Neutrophil (primary cell): ENCODE measurements around the gene NBAS.

Experiments used
- H3K27ac ChIP-seq: fragments of 200-600 bp; sonication (generic); 2 replicates; pipeline ENCODE4 v1.5.1; 2016; ENCODE audit warnings: mild to moderate bottlenecking, moderate library complexity
- H3K27me3 ChIP-seq: fragments of 200-600 bp; sonication (generic); 2 replicates; pipeline ENCODE4 v1.6.0; 2016; ENCODE audit warnings: mild to moderate bottlenecking
- H3K36me3 ChIP-seq: fragments of 200-600 bp; sonication (generic); 2 replicates; pipeline ENCODE4 v1.5.1; 2017
- H3K4me1 ChIP-seq, 2 experiments: fragments of 200-600 bp in 1 of 2; sonication (generic) in 1 of 2; 1 replicate in 1 of 2; 2 replicates in 1 of 2; pipeline versions ENCODE4 v1.5.1 to v1.6.1; 2013 to 2016; ENCODE audit warnings: low read depth in 1 of 2, low read length in 1 of 2, mild to moderate bottlenecking in 1 of 2, moderate library complexity in 1 of 2; ENCODE audit not compliant: control insufficient read depth in 1 of 2, insufficient read depth in 1 of 2
- H3K4me3 ChIP-seq, 2 experiments: fragments of 200-600 bp in 1 of 2; sonication (generic) in 1 of 2; 1 replicate in 1 of 2; 2 replicates in 1 of 2; pipeline ENCODE4 v1.5.1; 2013 to 2016; ENCODE audit warnings: low read depth in 1 of 2, low read length in 1 of 2, mild to moderate bottlenecking in 1 of 2, moderate library complexity in 1 of 2
- H3K9me3 ChIP-seq: fragments of 200-600 bp; sonication (generic); 2 replicates; pipeline ENCODE4 v1.5.1; 2016
- TF ChIP-seq, protein P1 (sequence below): fragments of 200-600 bp; sonication (generic); IDR thresholded peaks from 2 replicates; pipeline ENCODE4 v1.5.1; 2016; ENCODE audit warnings: antibody characterized with exemption

NBAS gene

DNA sequence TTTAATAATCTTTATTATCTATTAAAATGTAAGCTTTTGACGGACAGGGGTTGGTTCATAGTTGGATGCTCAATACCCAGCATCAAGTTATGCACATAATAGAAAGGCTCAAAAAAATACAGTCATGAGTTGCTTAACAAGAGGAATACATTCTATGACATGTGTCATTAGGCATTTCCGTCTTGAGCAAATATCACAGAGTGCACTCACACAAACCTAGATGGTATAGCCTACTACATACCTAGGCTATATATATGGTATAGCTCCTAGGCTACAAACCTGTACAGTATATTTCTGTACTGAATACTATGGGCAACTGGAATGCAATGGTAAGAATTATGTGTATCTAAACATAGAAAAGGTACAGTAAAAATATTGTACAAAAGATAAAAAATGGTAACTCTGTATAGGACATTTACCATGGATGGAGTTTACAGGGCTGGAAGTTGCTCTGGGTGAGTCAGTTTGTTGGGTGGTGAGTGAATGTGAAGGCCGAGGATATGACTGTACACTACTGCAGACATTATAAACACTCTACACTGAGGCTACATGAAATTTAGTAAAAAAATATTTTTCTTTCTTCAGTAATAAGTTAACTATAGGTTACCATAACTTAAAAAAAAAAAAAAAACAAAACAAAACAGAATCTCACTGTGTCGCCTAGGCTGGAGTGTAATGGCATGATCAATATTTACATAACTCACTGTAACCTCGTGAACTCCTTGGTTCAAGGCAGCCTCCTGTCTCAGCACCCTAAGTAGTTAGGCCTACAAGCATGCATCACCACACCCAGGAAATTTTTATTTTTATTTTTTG is 201.2 kb downstream of the NBAS start:
- Histone ChIP-seq H3K36me3 (peaks cover 13% of the 10 kb centered on the region), H3K27ac (no peak overlapping the region), H3K27me3 (no peaks in the 10 kb centered on the region), H3K9me3 (no peaks in the 10 kb centered on the region), H3K4me1 (peaks cover 0 to 3% of the 10 kb centered on the region in 2 experiments), H3K4me3 (no peak overlapping the region)
- TF ChIP-seq, protein P1, sequence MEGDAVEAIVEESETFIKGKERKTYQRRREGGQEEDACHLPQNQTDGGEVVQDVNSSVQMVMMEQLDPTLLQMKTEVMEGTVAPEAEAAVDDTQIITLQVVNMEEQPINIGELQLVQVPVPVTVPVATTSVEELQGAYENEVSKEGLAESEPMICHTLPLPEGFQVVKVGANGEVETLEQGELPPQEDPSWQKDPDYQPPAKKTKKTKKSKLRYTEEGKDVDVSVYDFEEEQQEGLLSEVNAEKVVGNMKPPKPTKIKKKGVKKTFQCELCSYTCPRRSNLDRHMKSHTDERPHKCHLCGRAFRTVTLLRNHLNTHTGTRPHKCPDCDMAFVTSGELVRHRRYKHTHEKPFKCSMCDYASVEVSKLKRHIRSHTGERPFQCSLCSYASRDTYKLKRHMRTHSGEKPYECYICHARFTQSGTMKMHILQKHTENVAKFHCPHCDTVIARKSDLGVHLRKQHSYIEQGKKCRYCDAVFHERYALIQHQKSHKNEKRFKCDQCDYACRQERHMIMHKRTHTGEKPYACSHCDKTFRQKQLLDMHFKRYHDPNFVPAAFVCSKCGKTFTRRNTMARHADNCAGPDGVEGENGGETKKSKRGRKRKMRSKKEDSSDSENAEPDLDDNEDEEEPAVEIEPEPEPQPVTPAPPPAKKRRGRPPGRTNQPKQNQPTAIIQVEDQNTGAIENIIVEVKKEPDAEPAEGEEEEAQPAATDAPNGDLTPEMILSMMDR, result no peak

DNA sequence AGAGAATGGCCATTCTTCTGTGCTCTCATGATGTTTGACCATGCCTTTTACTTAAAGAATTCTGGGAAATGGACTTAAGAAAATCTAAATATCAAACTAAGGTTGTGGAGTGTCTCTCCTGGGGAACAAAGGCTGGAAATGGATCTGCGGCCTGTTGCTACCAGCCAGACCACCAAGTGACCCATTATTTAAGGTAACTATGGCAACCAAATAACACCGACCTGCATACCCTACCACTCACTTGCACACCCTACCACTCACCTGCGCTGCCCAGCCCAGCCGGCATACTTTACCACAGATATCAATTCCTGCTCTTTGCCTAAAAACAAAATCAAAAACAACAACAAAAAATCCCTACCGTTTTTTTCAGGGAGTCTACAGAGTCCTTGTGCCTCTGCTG is 203.2 kb downstream of the NBAS start:
- peaks cover 0 to 3% of the 10 kb centered on the region in 2 experiments for H3K4me1 ChIP-seq
- TF ChIP-seq, protein P1, result no peak
- H3K27ac ChIP-seq, result no peak overlapping the region
- peaks cover 9% of the 10 kb centered on the region for H3K36me3 ChIP-seq
- no peaks in the 10 kb centered on the region for H3K9me3 ChIP-seq
- H3K27me3 ChIP-seq, result no peaks in the 10 kb centered on the region
- no peak overlapping the region for H3K4me3 ChIP-seq

DNA sequence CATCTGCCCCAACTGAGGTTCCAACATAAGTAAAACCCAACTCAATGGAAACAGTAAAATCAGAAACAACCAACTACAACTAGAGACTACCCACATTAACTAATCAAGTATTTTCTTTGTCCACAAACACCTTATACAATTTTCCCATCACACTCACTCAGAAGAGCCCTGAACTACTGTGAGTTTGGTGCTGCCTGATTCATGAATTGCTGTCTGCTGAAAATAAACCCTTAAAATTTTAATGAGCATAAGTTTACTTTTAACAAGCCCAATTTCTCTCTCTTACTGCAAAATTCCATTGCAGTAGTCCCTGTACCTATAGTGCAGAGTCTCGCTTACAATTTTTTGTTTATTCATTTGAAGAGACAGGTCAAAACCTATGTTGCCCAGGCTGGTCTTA is 203.9 kb downstream of the NBAS start:
- H3K4me3 ChIP-seq, result no peak overlapping the region
- peaks cover 0 to 3% of the 10 kb centered on the region in 2 experiments for H3K4me1 ChIP-seq
- TF ChIP-seq, protein P1, result no peak
- H3K27me3 ChIP-seq, result no peaks in the 10 kb centered on the region
- H3K9me3 ChIP-seq, result no peaks in the 10 kb centered on the region
- peaks cover 9% of the 10 kb centered on the region for H3K36me3 ChIP-seq
- H3K27ac ChIP-seq, result no peak overlapping the region

DNA sequence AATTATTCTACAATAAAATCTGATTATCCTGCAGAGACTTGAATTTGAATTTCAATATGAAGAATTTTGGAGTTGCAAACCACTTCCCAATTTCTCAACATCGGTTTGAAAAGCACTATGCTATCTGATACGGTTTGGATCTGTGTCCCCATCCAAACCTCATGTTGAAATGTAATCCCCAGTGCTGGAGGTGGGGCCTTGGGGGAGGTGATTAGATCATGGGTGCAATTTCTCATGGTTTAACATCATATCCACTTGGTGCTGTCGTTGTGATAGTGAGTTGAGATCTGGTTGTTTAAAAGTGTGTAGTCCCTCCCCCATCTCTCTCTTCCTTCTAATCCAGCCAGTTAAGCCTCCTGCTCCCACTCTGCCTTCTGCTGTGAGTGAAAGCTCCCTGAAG is 205.7 kb downstream of the NBAS start:
- Histone ChIP-seq H3K4me1 (peaks cover 0 to 3% of the 10 kb centered on the region in 2 experiments), H3K9me3 (no peaks in the 10 kb centered on the region), H3K4me3 (no peak overlapping the region), H3K27ac (no peak overlapping the region), H3K36me3 (peaks cover 6% of the 10 kb centered on the region), H3K27me3 (no peaks in the 10 kb centered on the region)
- TF ChIP-seq, protein P1, result no peak

DNA sequence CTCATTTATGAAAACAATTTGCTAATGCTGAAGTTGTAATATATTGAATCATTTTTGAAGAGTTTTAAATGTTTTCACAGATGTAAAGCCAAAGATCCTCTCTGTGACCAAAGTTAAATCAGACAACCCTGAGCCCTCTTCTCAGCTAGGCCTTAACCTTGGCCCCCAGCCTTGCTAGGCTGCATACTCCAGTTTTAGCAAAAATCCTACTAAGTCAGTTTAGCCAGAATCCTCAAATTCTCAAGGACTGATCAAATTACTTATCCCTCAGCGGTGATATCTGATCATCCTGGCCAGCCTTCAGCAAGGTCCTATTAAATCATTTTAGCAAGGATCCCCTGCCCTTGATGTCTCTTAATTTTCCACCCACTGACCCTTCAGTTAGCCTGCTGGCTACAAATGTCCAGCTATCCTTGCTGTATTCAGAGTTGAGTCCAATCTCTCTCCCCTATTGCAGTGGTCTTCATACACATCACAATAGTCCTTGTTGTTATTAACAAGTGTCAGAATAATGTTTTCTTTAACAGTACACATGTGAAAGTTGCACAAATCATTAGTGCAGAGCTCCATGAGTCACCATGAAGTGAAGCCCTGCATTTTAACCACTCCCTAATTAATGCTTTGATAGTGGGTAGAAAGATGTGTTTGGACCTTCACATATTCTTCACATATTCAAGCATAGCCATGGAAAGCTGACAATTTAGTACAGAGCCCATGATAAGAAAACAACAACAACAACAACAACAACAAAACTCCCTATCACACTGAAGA is 206.4 kb downstream of the NBAS start:
- Histone ChIP-seq H3K9me3 (no peaks in the 10 kb centered on the region), H3K4me1 (peaks cover 0 to 3% of the 10 kb centered on the region in 2 experiments), H3K27me3 (no peaks in the 10 kb centered on the region), H3K27ac (no peak overlapping the region), H3K4me3 (no peak overlapping the region), H3K36me3 (peaks cover 6% of the 10 kb centered on the region)
- TF ChIP-seq, protein P1, result no peak
